HepG2 (cell line): Measurements from ENCODE around the gene ZSWIM5. TPM values are rescaled to one million over a fixed set of nuclear protein-coding genes. Genes with fewer than 3 reads are reported as not detected.

Experiments
- ATAC-seq: fragments of 200-7000 bp; cut with Tn5 transposase; 3 replicates; pipeline ENCODE4 v1.9.1; 2020; ENCODE audit warnings: mild to moderate bottlenecking, moderate library complexity
- BruUV-seq: library from RNA; stranded (reverse); fragments of 400-500 nt; replicated peaks from 2 replicates; lab custom pipeline; 2021; lab: Mats Ljungman, UMichigan
- CTCF ChIA-PET: fragments of 300-600 bp; formaldehyde crosslinking; extraction: SDS; loops from one replicate; lab custom pipeline; 2021; ENCODE audit warnings: low total read pairs, inconsistent platforms, low intra/inter-chr PET ratio; lab: Yijun Ruan, JAX
- POLR2A ChIA-PET: fragments of 350-600 bp; sonication (Branson Sonifier 250); formaldehyde crosslinking; loops from one replicate; lab custom pipeline; 2020; ENCODE audit warnings: antibody characterized with exemption, inconsistent platforms; lab: Yijun Ruan, JAX
- DNase-seq: peaks from one replicate; pipeline ENCODE4 v3.0.0-alpha.2; 2015; ENCODE audit warnings: low spot score
- FAIRE-seq: peaks from 3 replicates; lab custom pipeline; 2011; peaks lifted over from hg19 to GRCh38; lab: Jason Lieb, UNC
- H2AFZ ChIP-seq: one replicate; pipeline ENCODE4 v1.6.1; 2011; ENCODE audit warnings: low read length, inconsistent platforms
- H3K27ac ChIP-seq: fragments of 300-600 bp; 3 replicates; pipeline ENCODE4 v1.8.0; 2011; ENCODE audit warnings: mixed run types, mild to moderate bottlenecking, mixed read lengths, low read length, inconsistent platforms; ENCODE audit not compliant: insufficient read depth; ENCODE audit errors: extremely low read length
- H3K27me3 ChIP-seq, 2 experiments: fragments of 200-600 bp in 1 of 2; 2 replicates in 1 of 2; 3 replicates in 1 of 2; pipeline versions ENCODE4 v1.6.0 to v1.8.0; 2011; ENCODE audit warnings: low read length in 2 of 2, mild to moderate bottlenecking in 2 of 2, moderate library complexity in 2 of 2, inconsistent platforms in 1 of 2; ENCODE audit not compliant: insufficient read depth in 2 of 2, control insufficient read depth in 1 of 2
- H3K36me3 ChIP-seq, 2 experiments: fragments of 200-600 bp in 1 of 2; replicated peaks in 1 of 2; 2 replicates in 1 of 2; 3 replicates in 1 of 2; pipeline versions ENCODE4 v1.5.1 to v1.8.0; 2011; ENCODE audit warnings: low read length in 2 of 2, inconsistent platforms in 1 of 2; ENCODE audit not compliant: insufficient read depth in 2 of 2, control insufficient read depth in 1 of 2
- H3K4me1 ChIP-seq: 2 replicates; pipeline ENCODE4 v1.5.1; 2012; ENCODE audit warnings: low read length, inconsistent platforms; ENCODE audit not compliant: insufficient read depth
- H3K4me2 ChIP-seq: 2 replicates; pipeline ENCODE4 v1.6.0; 2011; ENCODE audit warnings: low read depth, low read length, inconsistent platforms
- H3K4me3 ChIP-seq, 3 experiments: fragments of 200-600 bp in 1 of 3; sonication (generic), shearing (Covaris generic) in 1 of 3; replicated peaks in 1 of 3; 2 replicates each; pipeline ENCODE4 v1.5.1; 2011 to 2016; ENCODE audit warnings: low read length in 3 of 3, inconsistent platforms in 2 of 3, low read depth in 2 of 3, mild to moderate bottlenecking in 2 of 3, control low read depth in 1 of 3, mixed read lengths in 1 of 3; ENCODE audit not compliant: insufficient read depth in 1 of 3
- H3K79me2 ChIP-seq: one replicate; pipeline ENCODE4 v1.6.1; 2011; ENCODE audit warnings: low read length, inconsistent platforms; ENCODE audit not compliant: insufficient read depth
- H3K9ac ChIP-seq: 2 replicates; pipeline ENCODE4 v1.6.0; 2011; ENCODE audit warnings: mild to moderate bottlenecking, low read depth, low read length, inconsistent platforms; ENCODE audit not compliant: insufficient read depth
- H3K9me3 ChIP-seq: 2 replicates; pipeline ENCODE4 v1.5.1; 2012; ENCODE audit warnings: mild to moderate bottlenecking, low read length
- H4K20me1 ChIP-seq: 2 replicates; pipeline ENCODE4 v1.6.0; 2011; ENCODE audit warnings: inconsistent platforms, mild to moderate bottlenecking, low read length, moderate library complexity; ENCODE audit not compliant: insufficient read depth
- ATF4 ChIP-seq, 2 experiments: fragments of 450-650 bp in 1 of 2; sonication (generic) in 1 of 2; formaldehyde crosslinking; IDR thresholded peaks; 2 replicates each; pipeline versions ENCODE4 v1.5.0 to v1.8.0; 2020 to 2022; ENCODE audit warnings: mild to moderate bottlenecking in 1 of 2, missing genetic modification reagents in 1 of 2
- ATRX ChIP-seq: sonication (generic); formaldehyde crosslinking; IDR thresholded peaks from 2 replicates; pipeline ENCODE4 v1.4.0; 2020; ENCODE audit warnings: missing genetic modification reagents, borderline replicate concordance
- GABPA ChIP-seq, 2 experiments: IDR thresholded peaks; 2 replicates each; pipeline ENCODE4 v1.6.1; 2011 to 2016; ENCODE audit warnings: low read depth in 2 of 2, low read length in 1 of 2, missing biosample characterization in 1 of 2, missing genetic modification characterization in 1 of 2
- KAT8 ChIP-seq: IDR thresholded peaks from 2 replicates; pipeline ENCODE4 v1.6.1; 2016; ENCODE audit warnings: missing genetic modification reagents, missing compliant biosample characterization
- MIXL1 ChIP-seq: IDR thresholded peaks from 2 replicates; pipeline ENCODE4 v1.6.1; 2016
- REXO4 ChIP-seq: sonication (generic); formaldehyde crosslinking; IDR thresholded peaks from 2 replicates; pipeline ENCODE4 v1.8.0; 2022; ENCODE audit warnings: missing genetic modification reagents, mild to moderate bottlenecking, borderline replicate concordance
- SALL2 ChIP-seq: sonication (generic); formaldehyde crosslinking; IDR thresholded peaks from 2 replicates; pipeline ENCODE4 v1.8.1; 2023; ENCODE audit warnings: mild to moderate bottlenecking, missing genetic modification reagents, inconsistent platforms
- SAP130 ChIP-seq: IDR thresholded peaks from 2 replicates; pipeline ENCODE4 v1.6.1; 2016; ENCODE audit warnings: low read depth
- TBX3 ChIP-seq: fragments of 450-650 bp; IDR thresholded peaks from 2 replicates; pipeline ENCODE4 v1.6.1; 2017; ENCODE audit warnings: antibody characterized with exemption, mild to moderate bottlenecking, inconsistent platforms, borderline replicate concordance
- TRAFD1 ChIP-seq: sonication (generic); formaldehyde crosslinking; IDR thresholded peaks from 2 replicates; pipeline ENCODE4 v1.5.1; 2020; ENCODE audit warnings: missing genetic modification reagents, mild to moderate bottlenecking, borderline replicate concordance
- ZIK1 ChIP-seq: sonication (generic); formaldehyde crosslinking; IDR thresholded peaks from 2 replicates; pipeline ENCODE4 v1.5.0; 2020; ENCODE audit warnings: mild to moderate bottlenecking, low read depth, missing genetic modification reagents, borderline replicate concordance
- ZNF17 ChIP-seq: sonication (generic); formaldehyde crosslinking; IDR thresholded peaks from 2 replicates; pipeline ENCODE4 v1.5.0; 2020; ENCODE audit warnings: mild to moderate bottlenecking, missing genetic modification reagents
- ZNF629 ChIP-seq: sonication (generic); formaldehyde crosslinking; conservative IDR thresholded peaks from 2 replicates; pipeline ENCODE4 v1.5.0; 2020; ENCODE audit warnings: missing genetic modification reagents
- ZNF687 ChIP-seq: sonication (generic); formaldehyde crosslinking; IDR thresholded peaks from 2 replicates; pipeline ENCODE4 v1.5.1; 2020; ENCODE audit warnings: mild to moderate bottlenecking, missing genetic modification reagents, moderate library complexity
- ZNF766 ChIP-seq: sonication (generic); formaldehyde crosslinking; IDR thresholded peaks from 2 replicates; pipeline ENCODE4 v1.5.0; 2020; ENCODE audit warnings: missing genetic modification reagents, borderline replicate concordance
- ZSCAN25 ChIP-seq: sonication (generic); formaldehyde crosslinking; IDR thresholded peaks from 2 replicates; pipeline ENCODE4 v1.8.0; 2022; ENCODE audit warnings: mild to moderate bottlenecking, missing genetic modification reagents
- WGBS: methylation state at CpG from one replicate; pipeline ENCODE4 v1.1.6; 2017; ENCODE audit warnings: low lambda C conversion rate; 5-methylcytosine and 5-hydroxymethylcytosine counted together
- in situ Hi-C: cut with HindIII; loops from 2 replicates; pipeline ENCODE4 v1.10.0; 2017; ENCODE audit warnings: low pct_unique_long_range_greater_than_20kb; ENCODE audit not compliant: extremely low pct_ligation_motif_present
- intact Hi-C: fragments of 100-400 bp; cut with micrococcal nuclease; formaldehyde crosslinking; loops from one replicate; pipeline ENCODE4 v1.10.0; 2022; ENCODE audit not compliant: unreplicated experiment
- polyA plus RNA-seq, 8 experiments: library from polyadenylated mRNA; depleted of rRNA in 3 of 8; stranded (reverse) in 7 of 8; unstranded in 1 of 8; fragments of >200 nt; fragmentation: Illumina TruSeq in 4 of 8; extraction: Trizol in 4 of 8; gene quantifications; 2 replicates each; pipeline versions ENCODE4 v1.2.1 to v1.2.3, GENCODE V29; 2011 to 2016; ENCODE audit warnings: low read depth in 4 of 8, missing spikeins in 1 of 8, mixed read lengths in 1 of 8; ENCODE audit not compliant: insufficient read depth in 1 of 8
- total RNA-seq, 5 experiments: library from RNA; depleted of rRNA; stranded (reverse); fragments of >200 nt; fragmentation: Illumina TruSeq; extraction: Trizol; gene quantifications; 2 replicates each; pipeline ENCODE4 v1.2.3, GENCODE V29; 2016; ENCODE audit warnings: low read depth in 1 of 5
- TF ChIP-seq, protein P1 (sequence below): sonication (generic); formaldehyde crosslinking; IDR thresholded peaks from 2 replicates; pipeline ENCODE4 v1.8.0; 2022; ENCODE audit warnings: mild to moderate bottlenecking, missing genetic modification reagents

The ZSWIM5 gene
- total and polyA plus RNA-seq, 2 of the 13 experiments (the other 11 are each of a cell fraction or from before 2014, with no cell fraction given), result 11.0 to 20.6 TPM

- ATAC-seq (no peak), DNase-seq (no peak), FAIRE-seq (no peak)
- ChIA-PET POLR2A (no interaction called here), CTCF (no interaction called here)
- WGBS, result 4% methylated on average over 1 of the region's 1 CpG
- no peak overlapping the region for H3K27ac ChIP-seq
- H3K9ac ChIP-seq, result no peak overlapping the region
- H2AFZ ChIP-seq, result no peak overlapping the region
- H3K4me3 ChIP-seq, result no peak overlapping the region
- no peak overlapping the region for H3K4me2 ChIP-seq
- peaks cover 7% of the 10 kb centered on the region; the same call in 1 of the 2 replicates for H3K4me1 ChIP-seq
- intact Hi-C loops (no loop called here), in situ Hi-C loops (no loop called here)
- peaks cover 0 to 2% of the 10 kb centered on the region in 2 experiments; a peak in 1 of 5 replicates for H3K27me3 ChIP-seq
- H3K36me3 ChIP-seq, result no peaks in the 10 kb centered on the region
- H3K79me2 ChIP-seq, result no peaks in the 10 kb centered on the region
- TF ChIP-seq ZIK1 (CRISPR knock-in tag) (no peak), KAT8 (CRISPR knock-in tag) (no peak), MIXL1 (CRISPR knock-in tag) (no peak), ZNF766 (CRISPR knock-in tag) (no peak), ZSCAN25 (CRISPR knock-in tag) (no peak), ZNF17 (CRISPR knock-in tag) (no peak), ZNF629 (CRISPR knock-in tag) (no peak), ZNF687 (CRISPR knock-in tag) (no peak), TRAFD1 (CRISPR knock-in tag) (no peak), GABPA (IDR thresholded peaks at IDR 0.05; ENCODE audit: low read depth, low read length) (no peak), GABPA (CRISPR knock-in tag; IDR thresholded peaks at IDR 0.05; ENCODE audit: low read depth) (no peak), SAP130 (CRISPR knock-in tag) (no peak), REXO4 (CRISPR knock-in tag) (no peak), ATF4 (CRISPR knock-in tag; IDR thresholded peaks at IDR 0.05) (no peak), TBX3 (no peak), SALL2 (CRISPR knock-in tag) (no peak), ATRX (CRISPR knock-in tag) (no peak)
- TF ChIP-seq, protein P1, sequence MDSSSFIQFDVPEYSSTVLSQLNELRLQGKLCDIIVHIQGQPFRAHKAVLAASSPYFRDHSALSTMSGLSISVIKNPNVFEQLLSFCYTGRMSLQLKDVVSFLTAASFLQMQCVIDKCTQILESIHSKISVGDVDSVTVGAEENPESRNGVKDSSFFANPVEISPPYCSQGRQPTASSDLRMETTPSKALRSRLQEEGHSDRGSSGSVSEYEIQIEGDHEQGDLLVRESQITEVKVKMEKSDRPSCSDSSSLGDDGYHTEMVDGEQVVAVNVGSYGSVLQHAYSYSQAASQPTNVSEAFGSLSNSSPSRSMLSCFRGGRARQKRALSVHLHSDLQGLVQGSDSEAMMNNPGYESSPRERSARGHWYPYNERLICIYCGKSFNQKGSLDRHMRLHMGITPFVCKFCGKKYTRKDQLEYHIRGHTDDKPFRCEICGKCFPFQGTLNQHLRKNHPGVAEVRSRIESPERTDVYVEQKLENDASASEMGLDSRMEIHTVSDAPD (CRISPR knock-in tag), result no peak
- BruUV-seq, result no TSS peak
- no peaks in the 10 kb centered on the region for H4K20me1 ChIP-seq
- no peaks in the 10 kb centered on the region for H3K9me3 ChIP-seq
Measured at GRCh38 chr1:45216200-45216541, 9.8 kb upstream of the ZSWIM5 start.
